Neural crest cell (in vitro differentiated cells): ENCODE data around the gene TSPAN14. TPM values are rescaled to one million over a fixed set of nuclear protein-coding genes. Genes with fewer than 3 reads are reported as not detected.

ENCODE experiments used
- DNase-seq: peaks from one replicate; pipeline ENCODE4 v3.0.0; 2021; ENCODE audit warnings: low read depth, mixed read lengths, low spot score
- H3K27ac Mint-ChIP-seq: one replicate; pipeline ENCODE4 v1.8.0; 2021; ENCODE audit warnings: mild to moderate bottlenecking, mixed read lengths; ENCODE audit not compliant: unreplicated experiment
- H3K27me3 Mint-ChIP-seq: 2 replicates; pipeline ENCODE4 v1.8.0; 2021; ENCODE audit warnings: low read depth, mild to moderate bottlenecking, mixed read lengths
- H3K36me3 Mint-ChIP-seq: 2 replicates; pipeline ENCODE4 v1.8.0; 2021; ENCODE audit warnings: low read depth, mild to moderate bottlenecking, mixed read lengths
- H3K4me1 Mint-ChIP-seq: 2 replicates; pipeline ENCODE4 v1.8.0; 2021; ENCODE audit warnings: mixed read lengths
- H3K4me3 Mint-ChIP-seq: one replicate; pipeline ENCODE4 v1.8.0; 2021; ENCODE audit warnings: mild to moderate bottlenecking, mixed read lengths
- H3K9me3 Mint-ChIP-seq: 2 replicates; pipeline ENCODE4 v1.8.0; 2021; ENCODE audit warnings: mixed read lengths
- CTCF ChIP-seq: fragments of 200-600 bp; sonication (generic); conservative IDR thresholded peaks from 2 replicates; pipeline ENCODE4 v1.5.0; 2021; ENCODE audit warnings: antibody characterized with exemption, mild to moderate bottlenecking
- total RNA-seq: library from RNA; stranded (reverse); gene quantifications from 2 replicates; pipeline ENCODE4 v1.2.1, GENCODE V29; 2021

Gene TSPAN14
- total RNA-seq, 1 donor from 2014 or later = 140 TPM

GRCh38 chr10:80427541-80427940 lies 26.6 kb upstream of the TSPAN14 start:
- Mint-ChIP-seq H3K27me3 (no peaks in the 10 kb centered on the region), H3K9me3 (no peaks in the 10 kb centered on the region), H3K4me3 (no peak overlapping the region), H3K27ac (peak overlapping the region; percentile 81), H3K4me1 (no peaks in the 10 kb centered on the region), H3K36me3 (peaks cover 44% of the 10 kb centered on the region)
- DNase-seq = no peak
- TF ChIP-seq CTCF = no peak

- no peak overlapping the region for H3K27ac Mint-ChIP-seq
- H3K36me3 Mint-ChIP-seq = peaks cover 46% of the 10 kb centered on the region
- H3K9me3 Mint-ChIP-seq = no peaks in the 10 kb centered on the region
- no peaks in the 10 kb centered on the region for H3K4me1 Mint-ChIP-seq
- TF ChIP-seq CTCF = no peak
- no peak for DNase-seq
- no peaks in the 10 kb centered on the region for H3K27me3 Mint-ChIP-seq
- H3K4me3 Mint-ChIP-seq = no peak overlapping the region
These were observed 24.6 kb upstream of the TSPAN14 start for GRCh38 chr10:80429521-80429973.

- DNase-seq = no peak
- Mint-ChIP-seq H3K4me3 (no peak overlapping the region), H3K27ac (no peak overlapping the region), H3K27me3 (no peaks in the 10 kb centered on the region), H3K9me3 (no peaks in the 10 kb centered on the region), H3K36me3 (peaks cover 17% of the 10 kb centered on the region), H3K4me1 (peaks cover 5% of the 10 kb centered on the region)
- no peak for TF ChIP-seq CTCF
These were observed 21.0 kb upstream of the TSPAN14 start for GRCh38 chr10:80433134-80433533.

- no peak for TF ChIP-seq CTCF
- Mint-ChIP-seq H3K36me3 (peaks cover 7% of the 10 kb centered on the region), H3K4me1 (peaks cover 5% of the 10 kb centered on the region), H3K4me3 (no peak overlapping the region), H3K27me3 (no peaks in the 10 kb centered on the region), H3K9me3 (no peaks in the 10 kb centered on the region), H3K27ac (peak overlapping the region; percentile 73)
- no peak for DNase-seq
These were observed 17.5 kb upstream of the TSPAN14 start for GRCh38 chr10:80436446-80437098.

- no peak overlapping the region for H3K4me3 Mint-ChIP-seq
- no peak for DNase-seq
- H3K27ac Mint-ChIP-seq = no peak overlapping the region
- H3K4me1 Mint-ChIP-seq = peaks cover 5% of the 10 kb centered on the region
- no peaks in the 10 kb centered on the region for H3K9me3 Mint-ChIP-seq
- peaks cover 4% of the 10 kb centered on the region for H3K36me3 Mint-ChIP-seq
- TF ChIP-seq CTCF = no peak
- H3K27me3 Mint-ChIP-seq = no peaks in the 10 kb centered on the region
These were observed 16.9 kb upstream of the TSPAN14 start for GRCh38 chr10:80437227-80437626.
